Astrocyte (in vitro differentiated cells and primary cell): ENCODE measurements around the gene SRGAP1.

Source experiments
- CTCF ChIP-seq: IDR thresholded peaks from 2 replicates; pipeline ENCODE4 v1.5.1; 2011; ENCODE audit warnings: low read depth, mild to moderate bottlenecking, inconsistent platforms, low read length, moderate library complexity; ENCODE audit not compliant: insufficient read depth
- EZH2 ChIP-seq: IDR thresholded peaks from 2 replicates; pipeline ENCODE4 v1.6.1; 2012; ENCODE audit warnings: mild to moderate bottlenecking, low read length, inconsistent platforms; ENCODE audit not compliant: insufficient read depth

- no peak for TF ChIP-seq CTCF
- no peak for TF ChIP-seq EZH2
Observed at GRCh38 chr12:63845726-63846125, 1.2 kb downstream of the SRGAP1 start.
